GM12891 (cell line): ENCODE data around the gene CDC42EP3.

Experiments used
- DNase-seq: peaks from one replicate; pipeline ENCODE4 v3.0.0; 2011; ENCODE audit warnings: low spot score; ENCODE audit not compliant: insufficient read length
- FAIRE-seq: peaks from 2 replicates; lab custom pipeline; 2011; peaks lifted over from hg19 to GRCh38; lab: Jason Lieb, UNC
- PAX5 ChIP-seq: IDR thresholded peaks from 2 replicates; pipeline ENCODE4 v1.6.1; 2011; ENCODE audit warnings: low read length, moderate library complexity, mild to moderate bottlenecking; ENCODE audit not compliant: insufficient read depth, severe bottlenecking
- POLR2A ChIP-seq: IDR thresholded peaks from 2 replicates; pipeline ENCODE4 v1.6.1; 2011; ENCODE audit warnings: low read depth, low read length, control low read depth
- POLR2AphosphoS5 ChIP-seq: IDR thresholded peaks from 2 replicates; pipeline ENCODE4 v1.6.1; 2011; ENCODE audit warnings: low read depth, low read length, control low read depth
- POU2F2 ChIP-seq: IDR thresholded peaks from 2 replicates; pipeline ENCODE4 v1.6.1; 2011; ENCODE audit warnings: low read depth, mild to moderate bottlenecking, control low read depth, low read length, moderate library complexity
- SPI1 ChIP-seq: IDR thresholded peaks from 2 replicates; pipeline ENCODE4 v1.6.1; 2011; ENCODE audit warnings: low read depth, low read length, control low read depth
- TAF1 ChIP-seq: IDR thresholded peaks from 2 replicates; pipeline ENCODE4 v1.6.1; 2011; ENCODE audit warnings: low read depth, low read length, control low read depth

CDC42EP3 gene

GRCh38 chr2:37600735-37601134 lies 70.7 kb downstream of the CDC42EP3 start:
- TF ChIP-seq SPI1 (peak; percentile 97), POLR2A (no peak), PAX5 (no peak), POLR2AphosphoS5 (no peak), TAF1 (no peak)
- peak; percentile 16 for FAIRE-seq
- no peak for DNase-seq

DNA sequence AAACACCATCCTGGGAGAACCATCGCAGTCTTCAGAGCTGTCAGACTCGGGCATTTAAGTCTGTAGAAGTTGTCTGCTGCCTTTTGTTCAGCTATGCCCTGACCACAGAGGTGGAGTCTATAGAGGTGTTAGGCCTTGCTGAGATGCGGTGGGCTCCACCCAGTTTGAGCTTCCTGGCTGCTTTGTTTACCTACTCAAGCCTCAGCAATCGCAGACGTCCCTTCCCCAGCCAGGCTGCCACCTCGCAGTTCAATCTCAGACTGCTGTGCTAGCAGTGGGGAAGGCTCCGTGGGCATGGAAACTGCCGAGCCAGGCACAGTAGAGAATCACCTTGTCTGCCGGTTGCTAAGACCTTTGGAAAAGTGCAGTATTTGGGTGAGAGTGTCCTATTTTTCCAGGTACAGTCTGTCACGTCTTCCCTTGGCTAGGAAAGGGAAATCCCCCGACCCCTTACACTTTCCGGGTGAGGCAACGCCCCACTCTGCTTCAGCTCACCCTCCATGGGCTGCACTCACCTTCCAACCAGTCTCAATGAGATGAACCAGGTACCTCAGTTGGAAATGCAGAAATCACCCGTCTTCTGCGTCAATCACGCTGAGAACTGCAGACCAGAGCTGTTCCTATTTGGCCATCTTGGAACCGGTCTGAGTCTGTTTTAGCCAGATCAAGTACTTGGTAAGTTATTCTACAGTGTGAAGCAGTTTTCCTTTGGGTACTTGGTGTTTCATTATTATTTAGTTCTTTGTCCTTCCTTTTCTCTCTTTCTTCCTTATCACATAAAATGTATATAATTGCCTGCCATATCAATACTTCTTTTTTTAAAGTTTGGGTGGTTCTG lies 71.5 kb downstream of the CDC42EP3 start:
- FAIRE-seq: no peak

DNA sequence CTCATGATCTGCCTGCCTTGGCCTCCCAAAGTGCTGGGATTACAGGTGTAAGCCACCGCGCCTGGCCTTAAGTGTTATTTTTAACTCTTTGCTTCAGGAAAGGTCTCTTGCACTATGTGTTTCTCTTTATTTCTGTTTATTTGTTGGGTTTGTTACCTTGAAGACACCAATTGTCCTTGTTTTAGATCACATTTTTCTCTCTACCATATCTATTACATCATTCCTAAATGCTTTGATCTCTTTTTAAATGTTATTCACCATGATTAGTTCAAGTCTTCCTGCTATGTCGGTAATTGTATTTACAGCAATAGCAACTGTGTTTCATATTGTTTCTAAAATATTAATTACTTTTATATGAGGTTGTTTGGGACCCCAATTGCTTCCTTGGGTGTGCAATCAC lies 77.7 kb downstream of the CDC42EP3 start:
- TF ChIP-seq PAX5: no peak
- no peak for TF ChIP-seq SPI1
- TF ChIP-seq POLR2A: no peak
- no peak for TF ChIP-seq TAF1
- TF ChIP-seq POU2F2: no peak
- TF ChIP-seq POLR2AphosphoS5: no peak
- no peak for FAIRE-seq
- no peak for DNase-seq

More for the DNA sequence above, 71.5 kb downstream of the CDC42EP3 start:
- no peak for DNase-seq
- TF ChIP-seq POU2F2 (no peak), TAF1 (no peak), POLR2AphosphoS5 (no peak), SPI1 (no peak), PAX5 (no peak), POLR2A (no peak)

DNA sequence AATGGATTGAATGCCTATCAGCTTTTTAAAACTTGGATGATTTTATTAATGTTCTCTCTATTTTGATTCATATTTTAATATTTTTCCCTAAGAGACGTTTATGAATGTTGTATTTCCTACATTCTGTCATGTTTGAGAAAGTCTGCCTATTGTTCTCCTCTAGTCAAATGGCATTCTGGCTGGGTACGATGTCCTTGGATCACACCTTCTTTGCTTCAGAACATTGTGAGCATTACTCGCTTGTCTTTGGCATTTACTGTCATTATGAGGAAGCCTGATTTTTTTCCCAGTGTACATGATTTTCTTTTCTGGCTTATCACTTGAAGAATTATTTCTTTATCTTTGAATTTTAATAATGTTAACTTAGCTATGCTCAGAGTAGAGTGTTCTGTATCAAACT lies 78.4 kb downstream of the CDC42EP3 start:
- FAIRE-seq (no peak), DNase-seq (no peak)
- no peak for TF ChIP-seq SPI1
- no peak for TF ChIP-seq PAX5
- TF ChIP-seq POLR2AphosphoS5: no peak
- TF ChIP-seq TAF1: no peak
- TF ChIP-seq POLR2A: no peak
- no peak for TF ChIP-seq POU2F2
